Hepatocyte (in vitro differentiated cells): ENCODE data around the gene N4BP2L2. TPM values are rescaled to one million over a fixed set of nuclear protein-coding genes. Genes with fewer than 3 reads are reported as not detected.

Source experiments
- DNase-seq: peaks from one replicate; pipeline ENCODE4 v3.0.0-alpha.2; 2016; ENCODE audit warnings: low spot score
- H2AFZ ChIP-seq: fragments of 200-600 bp; sonication (generic); 2 replicates; pipeline ENCODE4 v1.6.0; 2016; ENCODE audit warnings: antibody characterized with exemption, mild to moderate bottlenecking
- H3K27ac ChIP-seq: fragments of 200-600 bp; sonication (generic); 2 replicates; pipeline ENCODE4 v1.5.1; 2016; ENCODE audit warnings: mild to moderate bottlenecking
- H3K27me3 ChIP-seq: fragments of 200-600 bp; sonication (generic); 2 replicates; pipeline ENCODE4 v1.6.1; 2016
- H3K36me3 ChIP-seq: fragments of 200-600 bp; sonication (generic); replicated peaks from 2 replicates; pipeline ENCODE4 v1.5.1; 2016; ENCODE audit warnings: low read depth; ENCODE audit not compliant: insufficient read depth
- H3K4me1 ChIP-seq: fragments of 200-600 bp; sonication (generic); 2 replicates; pipeline ENCODE4 v1.5.1; 2016; ENCODE audit warnings: mild to moderate bottlenecking, moderate library complexity; ENCODE audit not compliant: insufficient read depth
- H3K4me2 ChIP-seq: fragments of 200-600 bp; sonication (generic); 2 replicates; pipeline ENCODE4 v1.6.0; 2016
- H3K4me3 ChIP-seq: fragments of 200-600 bp; sonication (generic); 2 replicates; pipeline ENCODE4 v1.5.1; 2016; ENCODE audit warnings: mild to moderate bottlenecking
- H3K79me2 ChIP-seq: fragments of 200-600 bp; sonication (generic); 2 replicates; pipeline ENCODE4 v1.6.0; 2017; ENCODE audit warnings: mild to moderate bottlenecking
- H3K9me2 ChIP-seq: fragments of 200-600 bp; sonication (generic); replicated peaks from 2 replicates; pipeline ENCODE4 v1.6.0; 2017; ENCODE audit warnings: mild to moderate bottlenecking; ENCODE audit not compliant: insufficient read depth
- H3K9me3 ChIP-seq: fragments of 200-600 bp; sonication (generic); 2 replicates; pipeline ENCODE4 v1.5.1; 2016; ENCODE audit warnings: low read depth, mild to moderate bottlenecking
- H4K20me1 ChIP-seq: fragments of 200-600 bp; sonication (generic); 2 replicates; pipeline ENCODE4 v1.6.0; 2016; ENCODE audit warnings: mild to moderate bottlenecking; ENCODE audit not compliant: insufficient read depth, poor library complexity, severe bottlenecking
- EZH2 ChIP-seq: fragments of 200-600 bp; sonication (generic); IDR thresholded peaks from 2 replicates; pipeline ENCODE4 v1.6.1; 2016; ENCODE audit warnings: antibody characterized with exemption, mild to moderate bottlenecking, borderline replicate concordance
- EZH2phosphoT487 ChIP-seq: fragments of 200-600 bp; sonication (generic); IDR thresholded peaks from one replicate; pipeline ENCODE4 v1.6.1; 2018; ENCODE audit warnings: antibody characterized with exemption, mild to moderate bottlenecking, low read depth, moderate library complexity; ENCODE audit not compliant: unreplicated experiment, severe bottlenecking
- WGBS: methylation state at CpG from one replicate; pipeline ENCODE4 v1.1.6; 2016; ENCODE audit warnings: low lambda C conversion rate; ENCODE audit errors: missing lambda C conversion rate; 5-methylcytosine and 5-hydroxymethylcytosine counted together
- polyA plus RNA-seq: library from polyadenylated mRNA; unstranded; fragments of >200 nt; fragmentation: Nextera tagmentation; extraction: Ambion mirVana; gene quantifications from 2 replicates; pipeline ENCODE4 v1.2.1, GENCODE V29; 2016
- total RNA-seq: library from RNA; depleted of rRNA; stranded (reverse); fragments of >200 nt; gene quantifications from 2 replicates; pipeline ENCODE4 v1.2.3, GENCODE V29; 2014
- TF ChIP-seq, protein P1 (sequence below): fragments of 200-600 bp; sonication (generic); IDR thresholded peaks from 2 replicates; pipeline ENCODE4 v1.5.1; 2016; ENCODE audit warnings: antibody characterized with exemption, mild to moderate bottlenecking; ENCODE audit not compliant: poor library complexity

Gene N4BP2L2
- total and polyA plus RNA-seq, 2 experiments from 2014 or later: 102 to 138 TPM

DNA sequence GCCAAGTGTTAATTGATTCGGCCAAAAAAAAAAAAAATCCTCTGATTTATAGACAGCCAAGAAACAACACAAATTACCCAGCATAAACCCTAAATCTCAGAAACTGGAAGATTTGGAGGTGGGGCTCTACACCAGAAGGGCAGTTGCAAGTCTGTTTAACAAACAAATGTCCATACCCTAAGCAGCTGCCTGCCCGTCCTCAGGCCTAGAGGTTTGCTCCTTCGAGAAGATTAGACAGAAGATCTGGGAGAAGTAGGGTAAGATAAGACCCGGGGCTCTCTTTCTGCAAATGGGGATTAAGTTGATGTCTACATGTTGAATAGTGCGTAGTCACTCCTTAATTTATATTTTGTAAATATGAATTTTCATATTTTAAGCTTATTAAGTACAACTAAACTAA is 107.2 kb downstream of the N4BP2L2 start:
- 78% methylated on average over 5 of the region's 5 CpGs for WGBS
- Histone ChIP-seq H3K27me3 (no peaks in the 10 kb centered on the region), H3K36me3 (no peaks in the 10 kb centered on the region), H3K4me1 (peaks cover 15% of the 10 kb centered on the region), H3K4me3 (no peak overlapping the region), H3K9me2 (no peaks in the 10 kb centered on the region), H4K20me1 (no peaks in the 10 kb centered on the region), H3K4me2 (no peak overlapping the region), H3K27ac (no peak overlapping the region), H2AFZ (no peak overlapping the region), H3K9me3 (no peaks in the 10 kb centered on the region), H3K79me2 (no peaks in the 10 kb centered on the region)
- TF ChIP-seq EZH2 (no peak), EZH2phosphoT487 (no peak)
- TF ChIP-seq, protein P1, sequence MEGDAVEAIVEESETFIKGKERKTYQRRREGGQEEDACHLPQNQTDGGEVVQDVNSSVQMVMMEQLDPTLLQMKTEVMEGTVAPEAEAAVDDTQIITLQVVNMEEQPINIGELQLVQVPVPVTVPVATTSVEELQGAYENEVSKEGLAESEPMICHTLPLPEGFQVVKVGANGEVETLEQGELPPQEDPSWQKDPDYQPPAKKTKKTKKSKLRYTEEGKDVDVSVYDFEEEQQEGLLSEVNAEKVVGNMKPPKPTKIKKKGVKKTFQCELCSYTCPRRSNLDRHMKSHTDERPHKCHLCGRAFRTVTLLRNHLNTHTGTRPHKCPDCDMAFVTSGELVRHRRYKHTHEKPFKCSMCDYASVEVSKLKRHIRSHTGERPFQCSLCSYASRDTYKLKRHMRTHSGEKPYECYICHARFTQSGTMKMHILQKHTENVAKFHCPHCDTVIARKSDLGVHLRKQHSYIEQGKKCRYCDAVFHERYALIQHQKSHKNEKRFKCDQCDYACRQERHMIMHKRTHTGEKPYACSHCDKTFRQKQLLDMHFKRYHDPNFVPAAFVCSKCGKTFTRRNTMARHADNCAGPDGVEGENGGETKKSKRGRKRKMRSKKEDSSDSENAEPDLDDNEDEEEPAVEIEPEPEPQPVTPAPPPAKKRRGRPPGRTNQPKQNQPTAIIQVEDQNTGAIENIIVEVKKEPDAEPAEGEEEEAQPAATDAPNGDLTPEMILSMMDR: no peak
- DNase-seq: no peak

DNA sequence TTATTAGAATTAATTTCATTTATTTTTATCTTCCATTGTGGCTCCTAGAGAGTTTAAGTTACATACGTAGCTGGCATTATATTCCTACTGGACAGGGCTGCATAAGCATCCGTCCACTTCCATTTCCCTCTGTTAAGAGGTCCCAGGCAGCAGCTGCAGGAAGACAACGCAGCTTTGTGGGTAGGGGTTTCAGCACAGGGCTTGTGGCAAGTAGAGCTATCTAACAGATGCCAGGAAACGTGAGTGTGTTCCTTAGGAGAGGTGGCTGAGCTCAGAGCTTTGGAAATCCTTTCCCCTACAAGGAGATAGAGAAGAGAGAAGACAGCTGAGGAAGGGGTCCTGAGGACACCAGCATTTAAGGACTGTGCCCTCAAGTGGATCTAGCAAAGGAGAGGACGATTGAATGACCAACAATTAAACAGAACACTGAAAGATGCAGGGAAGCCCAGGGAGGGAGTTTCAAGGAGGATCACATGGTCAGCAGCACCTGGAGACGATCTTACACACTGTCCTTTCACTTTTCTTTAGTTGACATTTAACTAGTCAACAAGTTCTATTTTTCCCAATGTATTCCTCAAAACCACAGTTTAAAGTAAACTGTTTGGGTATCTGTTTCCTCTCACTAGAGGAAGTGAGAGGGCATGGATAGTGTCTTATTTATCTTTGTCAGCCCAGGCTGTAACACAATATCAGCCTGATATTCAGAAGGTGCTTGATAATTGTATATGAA is 108.4 kb downstream of the N4BP2L2 start:
- Histone ChIP-seq H3K79me2 (peaks cover 7% of the 10 kb centered on the region), H3K4me2 (no peak overlapping the region), H3K27ac (no peak overlapping the region), H4K20me1 (no peaks in the 10 kb centered on the region), H3K36me3 (no peaks in the 10 kb centered on the region), H2AFZ (no peak overlapping the region), H3K4me1 (peaks cover 15% of the 10 kb centered on the region), H3K9me3 (no peaks in the 10 kb centered on the region), H3K4me3 (no peak overlapping the region), H3K27me3 (no peaks in the 10 kb centered on the region), H3K9me2 (no peaks in the 10 kb centered on the region)
- 81% methylated on average over 6 of the region's 6 CpGs for WGBS
- DNase-seq: no peak
- TF ChIP-seq, protein P1: no peak
- TF ChIP-seq EZH2phosphoT487: no peak
- no peak for TF ChIP-seq EZH2

GRCh38 chr13:32429433-32429909 is 109.1 kb downstream of the N4BP2L2 start:
- H3K4me2 ChIP-seq: no peak overlapping the region
- peaks cover 10% of the 10 kb centered on the region for H3K79me2 ChIP-seq
- no peak overlapping the region for H3K27ac ChIP-seq
- H3K4me3 ChIP-seq: no peak overlapping the region
- H4K20me1 ChIP-seq: no peaks in the 10 kb centered on the region
- no peaks in the 10 kb centered on the region for H3K27me3 ChIP-seq
- no peaks in the 10 kb centered on the region for H3K9me2 ChIP-seq
- peaks cover 15% of the 10 kb centered on the region for H3K4me1 ChIP-seq
- DNase-seq: no peak
- H3K36me3 ChIP-seq: no peaks in the 10 kb centered on the region
- H2AFZ ChIP-seq: no peak overlapping the region
- TF ChIP-seq EZH2 (no peak), EZH2phosphoT487 (no peak)
- TF ChIP-seq, protein P1: no peak
- 97% methylated on average over 6 of the region's 6 CpGs for WGBS
- no peaks in the 10 kb centered on the region for H3K9me3 ChIP-seq
